ENCODE results near the gene CALML4. TPM values are rescaled to one million over a fixed set of nuclear protein-coding genes. Genes with fewer than 3 reads are reported as not detected.

The CALML4 gene
- total RNA-seq, 1 experiment from 2014 or later, result 12.6 TPM

DNA sequence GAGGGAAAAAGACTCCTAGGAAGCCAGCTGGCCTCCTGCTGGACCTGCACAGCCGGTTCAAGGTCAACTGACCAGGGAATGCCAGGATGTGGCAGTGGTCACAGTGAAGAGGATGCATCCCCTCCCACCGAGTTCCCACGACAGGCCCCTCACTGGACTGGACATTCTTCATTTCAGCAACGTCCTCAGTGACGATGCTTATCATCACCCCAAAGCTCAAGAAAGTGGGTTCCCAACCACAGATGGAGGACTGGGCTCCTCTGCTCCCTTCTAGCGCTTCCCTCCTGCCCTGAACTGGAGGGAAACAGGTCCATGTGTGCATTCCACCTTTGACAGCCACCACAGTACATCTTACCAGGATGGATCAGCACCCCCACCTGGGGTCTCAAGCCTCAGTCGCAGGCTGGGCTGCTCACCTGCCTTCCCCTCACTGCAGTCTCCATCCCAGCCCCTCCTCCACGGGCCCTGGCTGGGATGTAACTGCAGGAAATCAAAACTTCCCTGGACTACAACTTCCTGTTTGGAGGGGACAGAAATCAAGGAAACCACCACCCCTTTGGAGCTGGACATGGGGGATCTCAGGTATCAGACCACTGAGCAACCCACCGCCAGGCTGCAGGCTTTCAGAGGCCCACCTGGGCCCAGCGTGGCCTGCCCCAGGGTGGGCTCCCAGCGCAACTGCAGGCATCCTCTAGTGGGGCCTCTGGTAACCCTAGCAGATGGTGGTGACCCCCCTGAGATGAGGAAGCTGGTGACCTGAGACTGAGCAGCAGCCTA is 7.3 kb downstream of the CALML4 start:
- Histone ChIP-seq H4K20me1 (ENCODE audit: insufficient read depth) (no peaks in the 10 kb centered on the region), H3K27me3 (ENCODE audit: insufficient read depth, low read depth) (no peaks in the 10 kb centered on the region), H3K4me1 (replicated peaks; ENCODE audit: insufficient read depth) (no peaks in the 10 kb centered on the region), H3K79me2 (ENCODE audit: low read depth) (no peaks in the 10 kb centered on the region), H3K4me3 (no peak overlapping the region), H3K4me2 (no peak overlapping the region), H3K9me3 (ENCODE audit: insufficient read depth, low read depth) (no peaks in the 10 kb centered on the region), H3K27ac (no peak overlapping the region), H3K9me2 (ENCODE audit: insufficient read depth) (no peaks in the 10 kb centered on the region), H2AFZ (no peak overlapping the region), H3K36me3 (ENCODE audit: low read depth) (no peaks in the 10 kb centered on the region), H3F3A (ENCODE audit: insufficient read depth, low read depth) (0 out of 2 replicates have a peak, but pooled peaks cover 4% of the 10 kb centered on the region)
- intact Hi-C loops (cut with micrococcal nuclease; ENCODE audit: unreplicated experiment), result no loop called here
- no TSS peak for BruUV-seq (replicated peaks)
- DNase-seq, result no peak
- POLR2A ChIA-PET (ENCODE audit: unreplicated experiment), result no interaction called here
- no peak for TF ChIP-seq EZH2 (IDR thresholded peaks at IDR 0.05; ENCODE audit: low read depth)
- TF ChIP-seq, protein P1, sequence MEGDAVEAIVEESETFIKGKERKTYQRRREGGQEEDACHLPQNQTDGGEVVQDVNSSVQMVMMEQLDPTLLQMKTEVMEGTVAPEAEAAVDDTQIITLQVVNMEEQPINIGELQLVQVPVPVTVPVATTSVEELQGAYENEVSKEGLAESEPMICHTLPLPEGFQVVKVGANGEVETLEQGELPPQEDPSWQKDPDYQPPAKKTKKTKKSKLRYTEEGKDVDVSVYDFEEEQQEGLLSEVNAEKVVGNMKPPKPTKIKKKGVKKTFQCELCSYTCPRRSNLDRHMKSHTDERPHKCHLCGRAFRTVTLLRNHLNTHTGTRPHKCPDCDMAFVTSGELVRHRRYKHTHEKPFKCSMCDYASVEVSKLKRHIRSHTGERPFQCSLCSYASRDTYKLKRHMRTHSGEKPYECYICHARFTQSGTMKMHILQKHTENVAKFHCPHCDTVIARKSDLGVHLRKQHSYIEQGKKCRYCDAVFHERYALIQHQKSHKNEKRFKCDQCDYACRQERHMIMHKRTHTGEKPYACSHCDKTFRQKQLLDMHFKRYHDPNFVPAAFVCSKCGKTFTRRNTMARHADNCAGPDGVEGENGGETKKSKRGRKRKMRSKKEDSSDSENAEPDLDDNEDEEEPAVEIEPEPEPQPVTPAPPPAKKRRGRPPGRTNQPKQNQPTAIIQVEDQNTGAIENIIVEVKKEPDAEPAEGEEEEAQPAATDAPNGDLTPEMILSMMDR (conservative IDR thresholded peaks at IDR 0.05), result no peak
- CTCF ChIA-PET, result no interaction called here

DNA sequence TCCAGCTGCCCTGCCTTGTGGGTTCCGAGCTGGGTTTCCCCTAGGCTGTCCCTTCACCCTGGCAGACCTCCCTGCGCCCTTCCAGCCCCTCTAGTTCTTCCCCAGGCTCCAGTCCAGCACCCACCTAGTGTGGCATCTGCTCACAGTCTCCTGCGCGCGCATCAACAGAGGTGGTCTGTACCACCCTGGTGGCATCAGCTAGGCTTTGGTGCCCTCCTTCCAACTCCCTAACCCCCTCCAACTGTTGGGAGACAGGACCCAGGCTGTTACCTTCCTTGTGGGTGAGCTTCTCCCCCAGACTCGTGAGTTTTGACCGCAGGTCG is 8.0 kb downstream of the CALML4 start:
- Histone ChIP-seq H3K79me2 (ENCODE audit: low read depth) (no peaks in the 10 kb centered on the region), H4K20me1 (ENCODE audit: insufficient read depth) (no peaks in the 10 kb centered on the region), H3K4me1 (replicated peaks; ENCODE audit: insufficient read depth) (no peaks in the 10 kb centered on the region), H3K9me3 (ENCODE audit: insufficient read depth, low read depth) (no peaks in the 10 kb centered on the region), H3F3A (ENCODE audit: insufficient read depth, low read depth) (0 out of 2 replicates have a peak, but pooled peaks cover 4% of the 10 kb centered on the region), H2AFZ (no peak overlapping the region), H3K9me2 (ENCODE audit: insufficient read depth) (no peaks in the 10 kb centered on the region), H3K27ac (no peak overlapping the region), H3K4me2 (no peak overlapping the region), H3K36me3 (ENCODE audit: low read depth) (no peaks in the 10 kb centered on the region), H3K4me3 (no peak overlapping the region), H3K27me3 (ENCODE audit: insufficient read depth, low read depth) (no peaks in the 10 kb centered on the region)
- DNase-seq, result no peak
- POLR2A ChIA-PET (ENCODE audit: unreplicated experiment), result no interaction called here
- CTCF ChIA-PET, result no interaction called here
- TF ChIP-seq, protein P1 (conservative IDR thresholded peaks at IDR 0.05), result no peak
- TF ChIP-seq EZH2 (IDR thresholded peaks at IDR 0.05; ENCODE audit: low read depth), result no peak
- intact Hi-C loops (cut with micrococcal nuclease; ENCODE audit: unreplicated experiment), result no loop called here
- no TSS peak for BruUV-seq (replicated peaks)

- DNase-seq, result no peak
- no peaks in the 10 kb centered on the region for H4K20me1 ChIP-seq (ENCODE audit: insufficient read depth)
- H3K4me1 ChIP-seq (replicated peaks; ENCODE audit: insufficient read depth), result no peaks in the 10 kb centered on the region
- no peak for TF ChIP-seq EZH2 (IDR thresholded peaks at IDR 0.05; ENCODE audit: low read depth)
- TF ChIP-seq, protein P1 (conservative IDR thresholded peaks at IDR 0.05), result no peak
- intact Hi-C loops (cut with micrococcal nuclease; ENCODE audit: unreplicated experiment), result no loop called here
- H3K36me3 ChIP-seq (ENCODE audit: low read depth), result no peaks in the 10 kb centered on the region
- H2AFZ ChIP-seq, result no peak overlapping the region
- H3K4me3 ChIP-seq, result no peak overlapping the region
- CTCF ChIA-PET, result no interaction called here
- POLR2A ChIA-PET (ENCODE audit: unreplicated experiment), result no interaction called here
- no peaks in the 10 kb centered on the region for H3K79me2 ChIP-seq (ENCODE audit: low read depth)
- no peaks in the 10 kb centered on the region for H3K9me3 ChIP-seq (ENCODE audit: insufficient read depth, low read depth)
- H3F3A ChIP-seq (ENCODE audit: insufficient read depth, low read depth), result 0 out of 2 replicates have a peak, but pooled peaks cover 4% of the 10 kb centered on the region
- H3K9me2 ChIP-seq (ENCODE audit: insufficient read depth), result no peaks in the 10 kb centered on the region
- no TSS peak for BruUV-seq (replicated peaks)
- no peaks in the 10 kb centered on the region for H3K27me3 ChIP-seq (ENCODE audit: insufficient read depth, low read depth)
- H3K27ac ChIP-seq, result no peak overlapping the region
- H3K4me2 ChIP-seq, result no peak overlapping the region
Measured at GRCh38 chr15:68196445-68197169, 8.5 kb downstream of the CALML4 start.
